ENCODE measurements around the gene PARVA. TPM values are rescaled to one million over a fixed set of nuclear protein-coding genes. Genes with fewer than 3 reads are reported as not detected.

The PARVA gene
- total and polyA plus RNA-seq, 12 donors = 20.1 to 84.8 (median 67.0) TPM

DNA sequence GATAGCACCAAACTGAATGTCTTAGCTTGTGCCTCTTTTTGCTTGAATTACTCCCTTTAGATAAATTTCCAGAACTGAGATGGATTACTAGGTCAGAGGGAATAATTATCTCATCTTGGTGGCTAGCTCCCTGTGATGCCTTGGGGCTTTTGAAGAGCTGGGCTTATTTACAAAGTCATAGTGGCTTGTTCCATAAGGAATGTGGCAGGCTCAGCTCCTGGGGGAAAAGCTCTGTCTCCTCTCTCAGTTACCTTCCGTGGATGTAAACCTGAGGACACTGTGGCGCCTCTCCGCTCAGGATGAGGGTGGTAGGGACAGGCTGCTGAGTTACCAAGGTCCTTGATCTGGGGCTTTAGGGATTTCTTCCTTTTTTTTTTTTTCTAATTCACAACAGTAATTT lies 121.7 kb downstream of the PARVA start:
- Histone ChIP-seq H3K27me3 (no peaks in the 10 kb centered on the region), H3K4me1 (peaks cover 0 to 31% (median 14%) of the 10 kb centered on the region in 9 donors), H3K36me3 (peaks cover 0 to 65% (median 13%) of the 10 kb centered on the region in 9 donors), H3K9me3 (no peaks in the 10 kb centered on the region), H3K27ac (no peak overlapping the region), H3K4me3 (no peak overlapping the region)
- WGBS, 2 donors = 97 to 99% methylated on average over 3 of the region's 3 CpGs
- intact Hi-C loops (cut with DNase I) = loop anchor here in 3 of 10 donors (10.0 kb wide), 3 partner anchors 154 to 174 kb away; no protein-coding TSS in a partner anchor
- TF ChIP-seq, protein P1, sequence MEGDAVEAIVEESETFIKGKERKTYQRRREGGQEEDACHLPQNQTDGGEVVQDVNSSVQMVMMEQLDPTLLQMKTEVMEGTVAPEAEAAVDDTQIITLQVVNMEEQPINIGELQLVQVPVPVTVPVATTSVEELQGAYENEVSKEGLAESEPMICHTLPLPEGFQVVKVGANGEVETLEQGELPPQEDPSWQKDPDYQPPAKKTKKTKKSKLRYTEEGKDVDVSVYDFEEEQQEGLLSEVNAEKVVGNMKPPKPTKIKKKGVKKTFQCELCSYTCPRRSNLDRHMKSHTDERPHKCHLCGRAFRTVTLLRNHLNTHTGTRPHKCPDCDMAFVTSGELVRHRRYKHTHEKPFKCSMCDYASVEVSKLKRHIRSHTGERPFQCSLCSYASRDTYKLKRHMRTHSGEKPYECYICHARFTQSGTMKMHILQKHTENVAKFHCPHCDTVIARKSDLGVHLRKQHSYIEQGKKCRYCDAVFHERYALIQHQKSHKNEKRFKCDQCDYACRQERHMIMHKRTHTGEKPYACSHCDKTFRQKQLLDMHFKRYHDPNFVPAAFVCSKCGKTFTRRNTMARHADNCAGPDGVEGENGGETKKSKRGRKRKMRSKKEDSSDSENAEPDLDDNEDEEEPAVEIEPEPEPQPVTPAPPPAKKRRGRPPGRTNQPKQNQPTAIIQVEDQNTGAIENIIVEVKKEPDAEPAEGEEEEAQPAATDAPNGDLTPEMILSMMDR (IDR thresholded peaks at IDR 0.05) = no peak
- ATAC-seq (no peak), DNase-seq (no peak)

DNA sequence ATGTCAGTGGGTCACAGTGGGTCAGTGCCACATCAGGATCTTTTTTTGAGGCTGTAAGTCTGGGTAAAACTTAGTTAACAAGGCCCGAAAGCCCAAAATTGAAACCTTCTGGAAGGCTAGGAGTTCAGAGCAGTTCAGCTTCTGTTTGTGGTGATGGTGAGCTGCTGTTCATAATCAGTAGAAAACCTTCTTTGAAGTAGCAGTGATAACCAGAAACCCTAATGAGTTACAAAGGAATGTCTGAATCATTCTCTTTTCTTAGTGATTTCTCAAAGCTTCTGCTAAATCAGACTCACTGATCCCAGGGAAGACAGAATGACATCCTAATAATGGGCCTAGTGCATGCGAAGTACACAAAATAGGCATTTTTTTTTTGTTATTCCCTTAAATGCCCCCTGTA lies 124.7 kb downstream of the PARVA start:
- WGBS, 2 donors = 95 to 98% methylated on average over 2 of the region's 2 CpGs
- intact Hi-C loops (cut with DNase I) = no loop called here
- ATAC-seq (no peak), DNase-seq (no peak)
- TF ChIP-seq, protein P1 (IDR thresholded peaks at IDR 0.05) = no peak
- no peaks in the 10 kb centered on the region for H3K9me3 ChIP-seq
- H3K27me3 ChIP-seq = no peaks in the 10 kb centered on the region
- H3K36me3 ChIP-seq = peaks cover 0 to 73% (median 7%) of the 10 kb centered on the region in 9 donors
- H3K27ac ChIP-seq = no peak overlapping the region
- peaks cover 0 to 41% (median 14%) of the 10 kb centered on the region in 9 donors for H3K4me1 ChIP-seq
- H3K4me3 ChIP-seq = no peak overlapping the region

DNA sequence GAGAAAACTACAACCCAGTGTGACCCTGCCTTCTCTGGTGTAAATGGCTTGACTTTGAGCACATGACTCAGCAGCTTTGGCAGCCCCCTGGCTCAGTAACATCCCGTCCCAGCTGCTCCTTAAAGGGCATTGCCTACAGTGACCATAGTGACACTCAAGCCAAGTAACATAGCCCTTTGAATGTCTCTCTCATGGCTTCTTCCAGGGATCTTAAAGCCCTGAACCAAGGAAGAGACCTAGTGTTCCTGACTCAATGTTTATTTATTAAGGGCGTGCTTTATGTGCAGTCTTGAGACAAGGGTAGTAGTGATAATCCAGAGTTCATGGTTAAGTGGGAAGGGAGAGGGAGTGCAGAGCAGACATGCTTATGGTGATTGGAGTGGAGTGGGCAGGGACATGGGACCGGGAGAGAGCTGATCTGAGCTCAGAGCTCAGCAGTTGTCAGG lies 125.7 kb downstream of the PARVA start:
- Histone ChIP-seq H3K27ac (no peak overlapping the region), H3K9me3 (no peaks in the 10 kb centered on the region), H3K4me3 (no peak overlapping the region), H3K4me1 (peaks cover 0 to 46% (median 14%) of the 10 kb centered on the region in 9 donors), H3K27me3 (no peaks in the 10 kb centered on the region), H3K36me3 (peaks cover 0 to 66% (median 0%) of the 10 kb centered on the region in 9 donors)
- 72 to 77% methylated on average over 3 of the region's 3 CpGs for WGBS, 2 donors
- ATAC-seq = peak in 5 of 8 donors; percentile 43 to 90 (median 78)
- TF ChIP-seq, protein P1 (IDR thresholded peaks at IDR 0.05) = no peak
- no peak for DNase-seq
- intact Hi-C loops (cut with DNase I) = no loop called here

DNA sequence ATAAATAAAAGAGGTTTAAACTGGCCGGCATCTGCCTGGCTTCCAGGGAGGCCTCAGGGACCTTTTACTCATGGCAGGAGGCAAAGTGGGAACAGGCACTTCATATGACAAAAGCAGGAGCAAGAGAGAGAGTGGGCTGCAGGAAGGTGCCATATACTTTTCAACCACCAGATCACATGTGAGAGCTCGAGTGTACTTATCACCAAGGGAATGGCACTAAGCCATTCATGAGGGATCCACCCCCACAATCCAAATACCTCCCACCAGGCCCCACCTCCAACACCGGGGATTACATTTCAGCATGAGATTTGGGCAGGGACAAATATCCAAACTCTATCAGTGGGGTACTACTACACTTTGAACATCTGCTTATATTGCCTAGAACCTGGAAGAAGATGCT lies 126.5 kb downstream of the PARVA start:
- peaks cover 0 to 63% (median 0%) of the 10 kb centered on the region in 9 donors for H3K36me3 ChIP-seq
- no peaks in the 10 kb centered on the region for H3K27me3 ChIP-seq
- H3K4me3 ChIP-seq = no peak overlapping the region
- H3K27ac ChIP-seq = no peak overlapping the region
- WGBS, 2 donors = 47 to 58% methylated on average over 3 of the region's 3 CpGs
- TF ChIP-seq, protein P1 (IDR thresholded peaks at IDR 0.05) = no peak
- H3K9me3 ChIP-seq = no peaks in the 10 kb centered on the region
- H3K4me1 ChIP-seq = peaks cover 0 to 50% (median 14%) of the 10 kb centered on the region in 9 donors
- DNase-seq (no peak), ATAC-seq (peak in 1 of 8 donors; percentile 13)
- intact Hi-C loops (cut with DNase I) = no loop called here
